Liver (tissue), 9 donors: Measurements from ENCODE around the gene SP3. TPM values are rescaled to one million over a fixed set of nuclear protein-coding genes. Genes with fewer than 3 reads are reported as not detected.
A peak's percentile ranks its signal among the peaks of the same experiment; 100 is the strongest.

Experiments
- DNase-seq: peaks from one replicate; pipeline ENCODE4 v3.0.0-alpha.2; 2017; ENCODE audit warnings: low spot score
- H3K27ac ChIP-seq, 2 donors: one replicate each; pipeline ENCODE4 v1.7.0; 2013; ENCODE audit warnings: inconsistent platforms in 2 of 2, low read length in 2 of 2, control low read depth in 1 of 2, low read depth in 1 of 2, mild to moderate bottlenecking in 1 of 2
- H3K27me3 ChIP-seq, 4 donors: one replicate each; pipeline versions ENCODE4 v1.6.1 to v1.7.0; 2013; ENCODE audit warnings: low read length in 3 of 4, inconsistent platforms in 1 of 4, mild to moderate bottlenecking in 1 of 4, moderate library complexity in 1 of 4; ENCODE audit not compliant: control insufficient read depth in 4 of 4, insufficient read depth in 4 of 4
- H3K36me3 ChIP-seq, 4 donors: one replicate each; pipeline versions ENCODE4 v1.6.1 to v1.7.0; 2013; ENCODE audit warnings: low read length in 3 of 4, mild to moderate bottlenecking in 3 of 4, low read depth in 1 of 4, moderate library complexity in 1 of 4; ENCODE audit not compliant: control insufficient read depth in 4 of 4, insufficient read depth in 3 of 4
- H3K4me1 ChIP-seq, 4 donors: one replicate each; pipeline versions ENCODE4 v1.6.1 to v1.7.0; 2013; ENCODE audit warnings: low read length in 3 of 4, mild to moderate bottlenecking in 3 of 4, moderate library complexity in 1 of 4; ENCODE audit not compliant: control insufficient read depth in 4 of 4, insufficient read depth in 4 of 4
- H3K4me3 ChIP-seq, 3 donors: one replicate each; pipeline versions ENCODE4 v1.6.1 to v1.7.0; 2013; ENCODE audit warnings: low read length in 3 of 3, control low read depth in 1 of 3, low read depth in 1 of 3, mild to moderate bottlenecking in 1 of 3
- H3K9ac ChIP-seq, 2 donors: one replicate each; pipeline ENCODE4 v1.7.0; 2013; ENCODE audit warnings: low read length in 2 of 2, mild to moderate bottlenecking in 2 of 2, moderate library complexity in 2 of 2, control low read depth in 1 of 2, low read depth in 1 of 2
- H3K9me3 ChIP-seq, 4 donors: one replicate each; pipeline versions ENCODE4 v1.6.1 to v1.7.0; 2013; ENCODE audit warnings: low read length in 3 of 4; ENCODE audit not compliant: control insufficient read depth in 4 of 4
- CTCF ChIP-seq: fragments of 150-350 bp; IDR thresholded peaks from 2 replicates; pipeline ENCODE4 v1.5.1; 2017; ENCODE audit warnings: improper control_type of control experiment, low read depth, low read length; ENCODE audit not compliant: missing input control
- EGR1 ChIP-seq, 2 donors: IDR thresholded peaks; 2 replicates each; pipeline ENCODE4 v1.6.1; 2016 to 2018; ENCODE audit warnings: antibody characterized with exemption in 2 of 2, low read depth in 2 of 2
- FOXA1 ChIP-seq: IDR thresholded peaks from 2 replicates; pipeline ENCODE4 v1.6.1; 2016; ENCODE audit warnings: antibody characterized with exemption
- FOXA2 ChIP-seq: IDR thresholded peaks from 2 replicates; pipeline ENCODE4 v1.6.1; 2016; ENCODE audit warnings: antibody characterized with exemption
- GABPA ChIP-seq, 2 donors: IDR thresholded peaks in 1 of 2; conservative IDR thresholded peaks in 1 of 2; 2 replicates each; pipeline ENCODE4 v1.6.1; 2016; ENCODE audit warnings: antibody characterized with exemption in 2 of 2, mild to moderate bottlenecking in 1 of 2, moderate library complexity in 1 of 2
- HNF4A ChIP-seq, 2 donors: conservative IDR thresholded peaks; 2 replicates each; pipeline ENCODE4 v1.6.1; 2016; ENCODE audit warnings: antibody characterized with exemption in 2 of 2, mild to moderate bottlenecking in 2 of 2
- HNF4G ChIP-seq: IDR thresholded peaks from 2 replicates; pipeline ENCODE4 v1.6.1; 2016; ENCODE audit warnings: antibody characterized with exemption
- JUND ChIP-seq, 2 donors: IDR thresholded peaks; 2 replicates each; pipeline ENCODE4 v1.6.1; 2016; ENCODE audit warnings: antibody characterized with exemption in 2 of 2
- NR2F2 ChIP-seq: IDR thresholded peaks from 2 replicates; pipeline ENCODE4 v1.6.1; 2016; ENCODE audit warnings: antibody characterized with exemption
- RAD21 ChIP-seq, 2 donors: IDR thresholded peaks; 2 replicates each; pipeline ENCODE4 v1.6.1; 2016; ENCODE audit warnings: antibody characterized with exemption in 2 of 2, mild to moderate bottlenecking in 2 of 2
- REST ChIP-seq: IDR thresholded peaks from 2 replicates; pipeline ENCODE4 v1.6.1; 2016; ENCODE audit warnings: antibody characterized with exemption, mild to moderate bottlenecking
- RXRA ChIP-seq, 2 donors: IDR thresholded peaks; 2 replicates each; pipeline ENCODE4 v1.6.1; 2017 to 2018; ENCODE audit warnings: antibody characterized with exemption in 2 of 2, mild to moderate bottlenecking in 1 of 2
- SP1 ChIP-seq: IDR thresholded peaks from 2 replicates; pipeline ENCODE4 v1.6.1; 2018; ENCODE audit warnings: antibody characterized with exemption, mild to moderate bottlenecking
- TAF1 ChIP-seq: conservative IDR thresholded peaks from 2 replicates; pipeline ENCODE4 v1.6.1; 2016; ENCODE audit warnings: antibody characterized with exemption, mild to moderate bottlenecking
- YY1 ChIP-seq: IDR thresholded peaks from 2 replicates; pipeline ENCODE4 v1.6.1; 2016; ENCODE audit warnings: antibody characterized with exemption, mild to moderate bottlenecking
- WGBS: extraction: QIAGEN DNeasy Blood & Tissue Kit; methylation state at CpG from one replicate; pipeline ENCODE4 v1.1.7; 2013; 5-methylcytosine and 5-hydroxymethylcytosine counted together
- polyA plus RNA-seq, 2 donors: library from polyadenylated mRNA; stranded (reverse) in 1 of 2; unstranded in 1 of 2; fragments of 200-250 nt in 1 of 2; fragments of >200 nt in 1 of 2; fragmentation: Nextera tagmentation in 1 of 2; extraction: Ambion mirVana in 1 of 2; gene quantifications; one replicate each; pipeline versions ENCODE4 v1.2.1 to v1.2.3, GENCODE V29; 2013 to 2015
- total RNA-seq, 2 donors: library from RNA; depleted of rRNA; stranded (reverse); fragments of >200 nt; gene quantifications; one replicate each; pipeline ENCODE4 v1.2.3, GENCODE V29; 2014
- TF ChIP-seq, protein P1 (sequence below): IDR thresholded peaks from 2 replicates; pipeline ENCODE4 v1.6.1; 2016; ENCODE audit warnings: antibody characterized with exemption
- TF ChIP-seq, protein P2 (sequence below): IDR thresholded peaks from 2 replicates; pipeline ENCODE4 v1.6.1; 2016; ENCODE audit warnings: antibody characterized with exemption
- donor health status: healthy.
- donor health status: healthy.
- donor health status: healthy.
- donor health status: healthy.
- donor health status: healthy.

The SP3 gene
- total and polyA plus RNA-seq, 4 donors = 10.0 to 83.7 (median 33.2) TPM

DNA sequence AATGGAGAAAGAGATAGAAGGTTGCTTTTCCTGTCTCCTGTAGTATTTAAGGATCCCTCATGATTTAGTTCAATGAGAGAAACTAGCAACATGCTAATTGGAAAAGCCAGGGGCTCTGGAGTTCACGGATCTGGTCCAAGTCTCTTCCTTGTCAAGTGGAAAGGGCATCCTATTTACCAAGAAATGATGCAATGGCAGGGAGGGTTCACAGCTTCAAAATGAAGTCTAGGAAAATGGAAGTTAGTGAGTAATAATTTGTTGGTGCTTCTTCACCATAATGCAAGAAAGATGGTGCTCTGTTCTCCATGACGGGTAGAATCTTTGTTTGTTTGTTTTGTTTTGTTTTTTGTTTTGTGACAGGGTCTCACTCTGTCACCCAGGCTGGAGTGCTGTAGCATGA, 34.6 kb upstream of the SP3 start:
- H3K9me3 ChIP-seq = no peaks in the 10 kb centered on the region

DNA sequence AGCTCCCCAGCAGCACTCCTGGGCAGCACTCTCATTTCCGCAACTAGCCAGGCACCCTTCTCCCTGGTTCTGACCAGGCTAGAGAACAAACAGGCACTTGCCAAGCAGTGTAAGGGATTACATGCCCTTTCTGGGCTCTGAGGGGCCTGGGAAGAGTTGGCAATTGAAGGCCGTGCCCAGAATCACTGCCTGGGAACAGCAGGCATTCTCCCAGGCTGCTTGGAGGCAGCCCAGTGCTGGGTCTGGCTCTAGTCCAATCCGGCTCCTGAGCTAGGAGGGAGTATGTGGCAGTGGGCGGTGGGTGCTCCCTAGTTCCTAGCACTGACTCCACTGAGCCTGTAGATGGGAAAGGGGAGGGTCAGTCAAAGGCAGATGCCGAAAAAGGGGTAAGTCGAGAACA, 34.1 kb upstream of the SP3 start:
- no peaks in the 10 kb centered on the region for H3K9me3 ChIP-seq
- H3K9ac ChIP-seq = no peak overlapping the region
- H3K36me3 ChIP-seq = no peaks in the 10 kb centered on the region
- TF ChIP-seq RAD21 (IDR thresholded peaks at IDR 0.05) = no peak
- TF ChIP-seq YY1 = no peak
- TF ChIP-seq EGR1 (IDR thresholded peaks at IDR 0.05; ENCODE audit: low read depth in 2 of 2) = no peak
- no peak for TF ChIP-seq REST
- TF ChIP-seq FOXA2 = no peak
- TF ChIP-seq HNF4A (conservative IDR thresholded peaks at IDR 0.05) = no peak
- no peak for TF ChIP-seq SP1
- TF ChIP-seq RXRA (IDR thresholded peaks at IDR 0.05) = no peak
- TF ChIP-seq JUND (IDR thresholded peaks at IDR 0.05) = no peak
- H3K27ac ChIP-seq = no peak overlapping the region
- no peak overlapping the region for H3K4me3 ChIP-seq
- H3K4me1 ChIP-seq = peaks cover 3 to 39% (median 37%) of the 10 kb centered on the region in 4 donors
- no peak for DNase-seq
- H3K27me3 ChIP-seq = no peaks in the 10 kb centered on the region
- WGBS = 85% methylated on average over 6 of the region's 6 CpGs

More for the DNA sequence above, 34.6 kb upstream of the SP3 start:
- 87% methylated on average over 2 of the region's 2 CpGs for WGBS
- no peak for DNase-seq
- H3K4me3 ChIP-seq = no peak overlapping the region
- no peak for TF ChIP-seq RXRA (IDR thresholded peaks at IDR 0.05)
- H3K36me3 ChIP-seq = no peaks in the 10 kb centered on the region
- H3K27me3 ChIP-seq = no peaks in the 10 kb centered on the region
- no peak overlapping the region for H3K27ac ChIP-seq
- peaks cover 3 to 43% (median 42%) of the 10 kb centered on the region in 4 donors for H3K4me1 ChIP-seq
- H3K9ac ChIP-seq = no peak overlapping the region

DNA sequence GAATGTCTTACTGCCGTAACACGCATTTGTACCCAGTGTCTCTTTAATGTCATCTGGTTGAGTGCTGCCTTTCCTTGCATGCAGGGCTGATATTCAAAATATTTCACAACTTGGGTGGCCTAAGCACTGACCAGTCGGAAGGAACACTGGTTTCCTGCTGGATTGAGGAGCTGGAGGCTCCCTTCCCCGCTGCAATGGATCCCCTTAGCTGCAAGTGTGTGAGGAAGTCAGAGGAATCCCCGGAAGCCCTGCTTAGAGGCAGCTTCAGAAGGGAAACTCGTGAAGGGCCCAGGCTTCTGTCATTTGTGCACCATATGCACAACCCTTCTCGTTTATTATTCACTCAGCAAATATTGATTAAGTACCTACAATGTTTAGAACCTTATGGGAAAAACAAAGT, 33.2 kb upstream of the SP3 start:
- Histone ChIP-seq H3K27ac (peak overlapping the region in 1 of 2 donors; percentile 77), H3K9me3 (no peaks in the 10 kb centered on the region), H3K4me3 (no peak overlapping the region), H3K9ac (no peak overlapping the region), H3K27me3 (no peaks in the 10 kb centered on the region), H3K36me3 (no peaks in the 10 kb centered on the region), H3K4me1 (peaks cover 1 to 31% (median 29%) of the 10 kb centered on the region in 4 donors)
- WGBS = 64% methylated on average over 7 of the region's 7 CpGs
- no peak for DNase-seq
- TF ChIP-seq RXRA (IDR thresholded peaks at IDR 0.05) (no peak), REST (no peak), SP1 (no peak), FOXA1 (no peak), EGR1 (IDR thresholded peaks at IDR 0.05; ENCODE audit: low read depth in 2 of 2) (no peak), CTCF (no peak), HNF4G (no peak), GABPA (IDR thresholded peaks at IDR 0.05 in 1 of 2, conservative IDR thresholded peaks at IDR 0.05 in 1 of 2) (no peak), NR2F2 (no peak), YY1 (no peak), JUND (IDR thresholded peaks at IDR 0.05) (no peak), HNF4A (conservative IDR thresholded peaks at IDR 0.05) (no peak), FOXA2 (no peak), RAD21 (IDR thresholded peaks at IDR 0.05) (no peak), TAF1 (no peak)
- TF ChIP-seq, protein P1, sequence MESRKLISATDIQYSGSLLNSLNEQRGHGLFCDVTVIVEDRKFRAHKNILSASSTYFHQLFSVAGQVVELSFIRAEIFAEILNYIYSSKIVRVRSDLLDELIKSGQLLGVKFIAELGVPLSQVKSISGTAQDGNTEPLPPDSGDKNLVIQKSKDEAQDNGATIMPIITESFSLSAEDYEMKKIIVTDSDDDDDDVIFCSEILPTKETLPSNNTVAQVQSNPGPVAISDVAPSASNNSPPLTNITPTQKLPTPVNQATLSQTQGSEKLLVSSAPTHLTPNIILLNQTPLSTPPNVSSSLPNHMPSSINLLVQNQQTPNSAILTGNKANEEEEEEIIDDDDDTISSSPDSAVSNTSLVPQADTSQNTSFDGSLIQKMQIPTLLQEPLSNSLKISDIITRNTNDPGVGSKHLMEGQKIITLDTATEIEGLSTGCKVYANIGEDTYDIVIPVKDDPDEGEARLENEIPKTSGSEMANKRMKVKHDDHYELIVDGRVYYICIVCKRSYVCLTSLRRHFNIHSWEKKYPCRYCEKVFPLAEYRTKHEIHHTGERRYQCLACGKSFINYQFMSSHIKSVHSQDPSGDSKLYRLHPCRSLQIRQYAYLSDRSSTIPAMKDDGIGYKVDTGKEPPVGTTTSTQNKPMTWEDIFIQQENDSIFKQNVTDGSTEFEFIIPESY = no peak
- TF ChIP-seq, protein P2, sequence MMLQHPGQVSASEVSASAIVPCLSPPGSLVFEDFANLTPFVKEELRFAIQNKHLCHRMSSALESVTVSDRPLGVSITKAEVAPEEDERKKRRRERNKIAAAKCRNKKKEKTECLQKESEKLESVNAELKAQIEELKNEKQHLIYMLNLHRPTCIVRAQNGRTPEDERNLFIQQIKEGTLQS = no peak
